Breast epithelium (tissue), 4 donors: ENCODE results near the gene TEAD2. TPM values are rescaled to one million over a fixed set of nuclear protein-coding genes. Genes with fewer than 3 reads are reported as not detected.

Experiments
- DNase-seq, 2 donors: peaks; one replicate each; pipeline ENCODE4 v3.0.0-alpha.2; 2019; ENCODE audit warnings: low spot score in 2 of 2
- H3K27ac ChIP-seq, 2 donors: fragments of 200-600 bp; sonication (generic) in 1 of 2; one replicate each; pipeline ENCODE4 v1.5.1; 2016 to 2019; ENCODE audit warnings: mild to moderate bottlenecking in 1 of 2
- H3K27me3 ChIP-seq, 2 donors: fragments of 200-600 bp; sonication (generic) in 1 of 2; one replicate each; pipeline versions ENCODE4 v1.5.1 to v1.6.0; 2017 to 2019; ENCODE audit warnings: control low read depth in 1 of 2, mild to moderate bottlenecking in 1 of 2
- H3K36me3 ChIP-seq: fragments of 200-600 bp; one replicate; pipeline ENCODE4 v1.5.1; 2019
- H3K4me1 ChIP-seq, 2 donors: fragments of 200-600 bp; sonication (generic); one replicate each; pipeline ENCODE4 v1.5.1; 2016 to 2019; ENCODE audit warnings: control low read depth in 1 of 2
- H3K4me3 ChIP-seq, 3 donors: fragments of 200-600 bp; sonication (generic); 1 replicate in 2 of 3; 2 replicates in 1 of 3; pipeline ENCODE4 v1.5.1; 2016 to 2019; ENCODE audit warnings: mild to moderate bottlenecking in 3 of 3, moderate library complexity in 2 of 3
- H3K9me3 ChIP-seq, 2 donors: fragments of 200-600 bp; sonication (generic) in 1 of 2; one replicate each; pipeline ENCODE4 v1.5.1; 2016 to 2019; ENCODE audit warnings: control low read depth in 1 of 2
- CTCF ChIP-seq, 3 donors: fragments of 450-650 bp; IDR thresholded peaks; one replicate each; pipeline ENCODE4 v1.5.1; 2016 to 2017; ENCODE audit warnings: antibody characterized with exemption in 3 of 3, mild to moderate bottlenecking in 3 of 3, moderate library complexity in 3 of 3
- POLR2A ChIP-seq: fragments of 450-650 bp; IDR thresholded peaks from one replicate; pipeline ENCODE4 v1.6.1; 2016; ENCODE audit warnings: antibody characterized with exemption, mild to moderate bottlenecking, moderate library complexity
- POLR2AphosphoS5 ChIP-seq, 3 donors: sonication (generic); formaldehyde crosslinking; IDR thresholded peaks; one replicate each; pipeline ENCODE4 v1.6.1; 2017; ENCODE audit warnings: antibody characterized with exemption in 3 of 3
- intact Hi-C: fragments of 100-400 bp; cut with DNase I; formaldehyde crosslinking; loops from one replicate; pipeline ENCODE4 v1.15.1; 2023; ENCODE audit warnings: low total_unique reads
- total RNA-seq, 3 donors: library from RNA; depleted of rRNA; stranded (reverse); fragments of >200 nt; gene quantifications; one replicate each; pipeline ENCODE4 v1.1.0, GENCODE V29; 2016

Gene TEAD2
- total RNA-seq: 10 to 100 TPM; 24.9 to 30.0 (median 25.1) TPM

- intact Hi-C loops: no loop called here
- Histone ChIP-seq H3K4me3 (peak within 1 kb of the TSS; percentile 78 to 89 (median 86)), H3K36me3 (no peaks in the 10 kb centered on the region), H3K9me3 (no peaks in the 10 kb centered on the region), H3K4me1 (no peaks in the 10 kb centered on the region), H3K27me3 (no peaks in the 10 kb centered on the region), H3K27ac (peak within 1 kb of the TSS; percentile 93 to 98)
- TF ChIP-seq POLR2AphosphoS5 (IDR thresholded peaks at IDR 0.05): peak in 2 of 3 donors; percentile 15 to 20
- TF ChIP-seq CTCF (IDR thresholded peaks at IDR 0.05): no peak
- TF ChIP-seq POLR2A: peak; percentile 41
- DNase-seq: peak in 1 of 2 donors; percentile 46
Observed at GRCh38 chr19:49362048-49362928, at the start of gene TEAD2. TEAD2 (minus strand) TSS chr19:49362416; CDS start chr19:49360075, 2,341 bp downstream.

- no peak for DNase-seq
- no peak overlapping the region for H3K27ac ChIP-seq
- no peak overlapping the region for H3K4me3 ChIP-seq
- intact Hi-C loops: no loop called here
- no peaks in the 10 kb centered on the region for H3K36me3 ChIP-seq
- no peak for TF ChIP-seq POLR2A
- TF ChIP-seq CTCF (IDR thresholded peaks at IDR 0.05): no peak
- no peak for TF ChIP-seq POLR2AphosphoS5 (IDR thresholded peaks at IDR 0.05)
- no peaks in the 10 kb centered on the region for H3K9me3 ChIP-seq
- no peaks in the 10 kb centered on the region for H3K4me1 ChIP-seq
- H3K27me3 ChIP-seq: no peaks in the 10 kb centered on the region
Observed at GRCh38 chr19:49411681-49412326, 49.6 kb upstream of the TEAD2 start.

GRCh38 chr19:49409441-49410029, 47.3 kb upstream of the TEAD2 start:
- Histone ChIP-seq H3K4me1 (no peaks in the 10 kb centered on the region), H3K36me3 (no peaks in the 10 kb centered on the region), H3K9me3 (no peaks in the 10 kb centered on the region), H3K27ac (no peak overlapping the region), H3K27me3 (no peaks in the 10 kb centered on the region), H3K4me3 (no peak overlapping the region)
- intact Hi-C loops: loop anchor here (5.0 kb wide), 1 partner anchor 1163 kb away; no protein-coding TSS in a partner anchor
- no peak for DNase-seq
- no peak for TF ChIP-seq CTCF (IDR thresholded peaks at IDR 0.05)

GRCh38 chr19:49408816-49409440, 46.7 kb upstream of the TEAD2 start:
- TF ChIP-seq CTCF (IDR thresholded peaks at IDR 0.05) (no peak), POLR2AphosphoS5 (IDR thresholded peaks at IDR 0.05) (no peak), POLR2A (no peak)
- Histone ChIP-seq H3K27ac (no peak overlapping the region), H3K9me3 (no peaks in the 10 kb centered on the region), H3K4me3 (no peak overlapping the region), H3K36me3 (no peaks in the 10 kb centered on the region), H3K4me1 (no peaks in the 10 kb centered on the region), H3K27me3 (no peaks in the 10 kb centered on the region)
- DNase-seq: no peak
- intact Hi-C loops: loop anchor here (5.0 kb wide), 1 partner anchor 1163 kb away; no protein-coding TSS in a partner anchor
